ENCODE results near the gene ANKH.
A peak's percentile ranks its signal among the peaks of the same experiment; 100 is the strongest.
"Not testable (repeated sequence)": the region's sequence is repeated elsewhere in the genome, so short reads cannot be mapped to it uniquely, and the experiment has no call there.

Gene ANKH

GRCh38 chr5:14824499-14824898 is 47.1 kb downstream of the ANKH start:
- H3K27ac ChIP-seq: peak overlapping the region in 1 of 2 donors; percentile 11
- TF ChIP-seq CTCF (IDR thresholded peaks at IDR 0.05): no peak
- H3K36me3 ChIP-seq: no peaks in the 10 kb centered on the region
- DNase-seq: no peak
- H3K4me3 ChIP-seq: no peak overlapping the region
- peaks cover 0 to 74% (median 14%) of the 10 kb centered on the region in 4 donors for H3K4me1 ChIP-seq
- intact Hi-C loops (cut with DNase I; ENCODE audit: low total_unique reads): no loop called here
- no peaks in the 10 kb centered on the region for H3K27me3 ChIP-seq
- no peaks in the 10 kb centered on the region for H3K9me3 ChIP-seq

DNA sequence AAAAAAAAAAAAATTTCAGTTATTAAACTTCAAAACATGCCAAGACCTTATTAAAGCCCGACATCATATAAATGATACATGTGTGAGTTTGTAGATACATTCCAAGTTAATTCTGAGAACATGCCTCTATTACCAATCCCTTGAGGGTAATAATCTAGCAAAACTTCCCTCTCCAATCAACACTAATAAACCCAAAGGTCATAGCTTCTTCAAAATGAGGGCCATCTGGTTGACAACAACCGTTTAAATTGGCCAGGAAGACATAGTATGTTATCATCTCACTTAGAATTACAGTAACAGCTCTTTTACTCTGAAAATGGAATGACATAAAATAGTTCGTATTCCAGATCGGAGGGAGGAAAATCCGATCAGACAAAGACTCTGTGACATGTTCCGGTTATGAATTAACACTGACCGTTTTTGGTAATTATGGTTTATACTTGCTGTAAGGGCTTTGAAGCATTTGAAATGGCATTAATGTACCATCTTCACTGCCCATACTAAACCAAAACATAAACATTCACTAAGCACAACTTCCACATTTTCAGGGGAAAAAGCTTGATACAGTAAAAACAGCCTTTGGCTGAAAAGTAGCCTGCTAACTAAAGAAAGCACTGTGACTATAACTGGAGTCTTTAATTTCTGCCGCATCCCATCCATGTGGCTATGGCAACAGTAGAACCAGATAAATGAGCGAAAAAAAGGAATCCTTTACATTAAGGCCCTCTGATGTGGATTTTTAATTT is 50.3 kb downstream of the ANKH start:
- intact Hi-C loops (cut with DNase I; ENCODE audit: low total_unique reads): no loop called here
- no peaks in the 10 kb centered on the region for H3K36me3 ChIP-seq

GRCh38 chr5:14818931-14819790 is 52.4 kb downstream of the ANKH start:
- H3K36me3 ChIP-seq: no peaks in the 10 kb centered on the region
- H3K4me1 ChIP-seq: peaks cover 0 to 72% (median 20%) of the 10 kb centered on the region in 4 donors
- no peak overlapping the region for H3K4me3 ChIP-seq
- H3K27ac ChIP-seq: peak overlapping the region; percentile 23 to 53
- DNase-seq: peak in 1 of 2 donors; percentile 35
- no peaks in the 10 kb centered on the region for H3K9me3 ChIP-seq
- H3K27me3 ChIP-seq: no peaks in the 10 kb centered on the region
- intact Hi-C loops (cut with DNase I; ENCODE audit: low total_unique reads): no loop called here
- TF ChIP-seq CTCF (IDR thresholded peaks at IDR 0.05): no peak

More for the DNA sequence above, 50.3 kb downstream of the ANKH start:
- H3K4me1 ChIP-seq: peaks cover 0 to 77% (median 23%) of the 10 kb centered on the region in 4 donors
- H3K4me3 ChIP-seq: no peak overlapping the region
- DNase-seq: no peak
- no peak for TF ChIP-seq CTCF (IDR thresholded peaks at IDR 0.05)
- H3K27me3 ChIP-seq: no peaks in the 10 kb centered on the region
- H3K27ac ChIP-seq: peak overlapping the region in 1 of 2 donors; percentile 6
- H3K9me3 ChIP-seq: no peaks in the 10 kb centered on the region

DNA sequence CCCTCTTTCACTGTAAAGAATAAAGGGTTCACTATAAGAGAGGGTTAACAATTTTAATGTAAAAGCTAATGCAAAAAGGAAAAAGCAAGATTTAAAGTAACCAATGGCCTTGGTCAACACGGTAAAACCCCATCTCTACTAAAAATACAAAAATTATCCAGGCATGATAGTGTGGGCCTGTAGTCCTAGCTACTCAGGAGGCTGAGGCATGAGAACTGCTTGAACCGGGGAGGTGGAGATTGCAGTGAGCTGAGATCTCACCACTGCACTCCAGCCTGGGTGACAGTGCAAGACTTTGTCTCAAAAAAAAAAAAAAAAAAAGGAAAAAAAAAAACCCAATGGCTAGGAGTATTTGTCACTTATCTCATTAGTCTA is 53.8 kb downstream of the ANKH start:
- H3K27me3 ChIP-seq; DNase-seq; H3K4me3 ChIP-seq; H3K9me3 ChIP-seq; intact Hi-C loops (cut with DNase I; ENCODE audit: low total_unique reads); H3K36me3 ChIP-seq: not testable (repeated sequence)
- H3K4me1 ChIP-seq: peaks cover 0 to 63% (median 20%) of the 10 kb centered on the region in 4 donors
- peak overlapping the region; percentile 45 to 56 for H3K27ac ChIP-seq

- H3K27ac ChIP-seq: peak overlapping the region; percentile 45 to 56
- intact Hi-C loops (cut with DNase I; ENCODE audit: low total_unique reads): no loop called here
- peak; percentile 81 to 85 for DNase-seq
Observed at GRCh38 chr5:14816999-14817761, 54.4 kb downstream of the ANKH start.

More at GRCh38 chr5:14816999-14817761, 54.4 kb downstream of the ANKH start:
- TF ChIP-seq CTCF (IDR thresholded peaks at IDR 0.05): no peak
- Histone ChIP-seq H3K9me3 (no peaks in the 10 kb centered on the region), H3K4me3 (peak overlapping the region in 1 of 2 donors; percentile 2), H3K27me3 (no peaks in the 10 kb centered on the region), H3K36me3 (no peaks in the 10 kb centered on the region), H3K4me1 (peaks cover 0 to 63% (median 20%) of the 10 kb centered on the region in 4 donors)
